Measurements from ENCODE around the gene ITGA2. TPM values are rescaled to one million over a fixed set of nuclear protein-coding genes. Genes with fewer than 3 reads are reported as not detected.
"Not testable (repeated sequence)": the region's sequence is repeated elsewhere in the genome, so short reads cannot be mapped to it uniquely, and the experiment has no call there.

The ITGA2 gene
- total RNA-seq, 3 donors from 2014 or later: 1.0 to 1.1 (median 1.1) TPM

- peak; percentile 65 to 66 for ATAC-seq
- Mint-ChIP-seq H3K9me3 (no peaks in the 10 kb centered on the region), H3K36me3 (ENCODE audit: insufficient read depth) (peaks cover 21% of the 10 kb centered on the region), H3K27me3 (ENCODE audit: low read depth) (no peaks in the 10 kb centered on the region), H3K4me1 (ENCODE audit: low read depth) (peaks cover 4% of the 10 kb centered on the region), H3K4me3 (no peak overlapping the region)
- DNase-seq: peak; percentile 62
These were observed 106.9 kb downstream of the ITGA2 start for GRCh38 chr5:53095931-53096525.

DNA sequence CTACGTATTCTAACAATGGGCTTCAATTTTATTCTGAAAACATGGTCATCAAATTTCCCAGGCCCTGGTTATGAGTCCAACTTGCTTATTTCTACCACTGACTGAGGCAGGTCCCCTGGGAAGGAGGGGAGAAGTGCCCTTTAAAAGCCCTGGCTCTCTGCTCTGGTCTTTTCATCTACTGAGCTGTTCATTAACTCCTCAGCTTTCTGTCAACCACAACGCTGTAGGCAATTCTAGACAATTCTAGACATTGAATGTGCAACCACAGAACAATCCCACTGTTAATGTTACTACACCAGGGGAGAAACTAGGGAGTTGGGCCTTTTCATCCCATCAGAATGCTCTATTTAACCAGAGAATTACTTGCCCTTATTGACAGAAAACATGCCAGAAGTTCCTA is 110.4 kb downstream of the ITGA2 start:
- no peak for ATAC-seq
- no peaks in the 10 kb centered on the region for H3K9me3 Mint-ChIP-seq
- DNase-seq: no peak
- no peak overlapping the region for H3K4me3 Mint-ChIP-seq
- H3K27me3 Mint-ChIP-seq (ENCODE audit: low read depth): no peaks in the 10 kb centered on the region
- peaks cover 33% of the 10 kb centered on the region for H3K36me3 Mint-ChIP-seq (ENCODE audit: insufficient read depth)
- H3K4me1 Mint-ChIP-seq (ENCODE audit: low read depth): peaks cover 10% of the 10 kb centered on the region

DNA sequence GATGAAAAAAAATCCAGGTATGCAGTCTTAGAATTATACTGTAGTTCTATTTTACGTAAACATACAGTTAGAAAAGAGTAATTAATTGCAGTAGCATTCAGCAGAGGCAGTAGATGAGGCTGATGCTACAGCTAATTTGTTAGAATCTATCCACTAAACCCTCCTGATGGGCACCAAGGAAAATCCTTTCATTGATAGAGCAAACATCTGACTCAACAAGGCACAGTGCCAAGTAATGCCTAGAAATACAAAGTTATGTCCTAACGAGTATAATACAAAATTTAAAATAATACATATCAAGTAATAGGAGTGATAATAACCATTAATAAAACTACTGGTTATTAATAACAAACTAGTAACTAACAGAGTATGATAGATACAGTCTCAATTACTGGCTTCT is 111.5 kb downstream of the ITGA2 start:
- H3K9me3 Mint-ChIP-seq: no peaks in the 10 kb centered on the region
- H3K27me3 Mint-ChIP-seq (ENCODE audit: low read depth): no peaks in the 10 kb centered on the region
- H3K4me3 Mint-ChIP-seq: no peak overlapping the region
- peaks cover 16% of the 10 kb centered on the region for H3K4me1 Mint-ChIP-seq (ENCODE audit: low read depth)
- no peak for DNase-seq
- no peak for ATAC-seq
- peaks cover 41% of the 10 kb centered on the region for H3K36me3 Mint-ChIP-seq (ENCODE audit: insufficient read depth)

DNA sequence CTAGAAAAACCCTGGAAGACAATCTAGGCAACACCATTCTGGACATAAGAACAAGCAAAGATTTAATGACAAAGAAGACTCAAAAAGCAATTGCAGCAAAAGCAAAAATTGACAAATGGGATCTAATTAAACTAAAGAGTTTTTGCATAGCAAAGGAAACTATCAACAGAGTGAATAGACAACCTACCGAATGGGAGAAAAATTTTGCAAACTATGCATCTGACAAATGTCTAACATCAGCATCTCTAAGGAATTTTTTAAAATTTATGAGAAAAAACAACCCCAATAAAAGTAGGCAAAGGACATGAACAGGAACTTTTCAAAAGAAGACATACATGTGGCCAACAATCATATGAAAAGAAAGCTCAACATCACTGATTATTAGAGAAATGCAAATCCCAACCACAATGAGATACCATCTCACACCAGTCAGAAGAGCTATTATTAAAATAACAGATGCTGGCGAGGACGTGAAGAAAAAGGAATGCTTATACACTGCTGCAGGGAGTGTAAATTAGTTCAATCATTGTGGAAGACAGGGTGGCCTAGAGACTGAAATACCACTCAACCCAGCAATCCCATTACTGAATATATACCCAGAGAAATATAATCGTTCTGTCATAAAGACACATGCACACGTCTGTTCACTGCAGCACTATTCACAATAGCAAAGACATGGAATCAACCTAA is 116.6 kb downstream of the ITGA2 start:
- Mint-ChIP-seq H3K4me3 (no peak overlapping the region), H3K36me3 (ENCODE audit: insufficient read depth) (peaks cover 28% of the 10 kb centered on the region), H3K4me1 (ENCODE audit: low read depth) (peaks cover 56% of the 10 kb centered on the region), H3K27me3 (ENCODE audit: low read depth) (no peaks in the 10 kb centered on the region), H3K9me3 (no peaks in the 10 kb centered on the region)
- DNase-seq (no peak), ATAC-seq (no peak)

DNA sequence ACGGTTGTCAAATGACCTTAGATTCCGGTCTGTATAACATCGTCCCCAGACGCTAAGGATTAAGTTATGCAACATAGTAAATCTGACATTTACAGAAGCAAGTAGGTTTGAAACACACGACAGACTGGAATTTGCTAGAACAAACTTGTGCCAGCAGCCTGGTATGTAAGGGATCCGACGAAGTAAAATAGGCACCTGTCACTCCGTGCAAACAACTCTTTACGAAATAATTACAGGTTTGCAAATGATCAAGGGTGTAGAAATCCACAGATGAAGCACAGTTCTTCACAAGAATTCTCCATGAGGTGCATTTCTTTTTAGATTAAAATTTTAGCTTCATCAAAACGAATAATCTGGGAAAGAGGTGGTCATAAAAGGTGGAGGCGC is 119.9 kb downstream of the ITGA2 start:
- peak overlapping the region; percentile 93 for H3K4me3 Mint-ChIP-seq
- H3K4me1 Mint-ChIP-seq (ENCODE audit: low read depth): peaks cover 52% of the 10 kb centered on the region
- peaks cover 16% of the 10 kb centered on the region for H3K36me3 Mint-ChIP-seq (ENCODE audit: insufficient read depth)
- no peaks in the 10 kb centered on the region for H3K9me3 Mint-ChIP-seq
- no peak for DNase-seq
- peak in 1 of 2 donors; percentile 11 for ATAC-seq
- H3K27me3 Mint-ChIP-seq (ENCODE audit: low read depth): no peaks in the 10 kb centered on the region

DNA sequence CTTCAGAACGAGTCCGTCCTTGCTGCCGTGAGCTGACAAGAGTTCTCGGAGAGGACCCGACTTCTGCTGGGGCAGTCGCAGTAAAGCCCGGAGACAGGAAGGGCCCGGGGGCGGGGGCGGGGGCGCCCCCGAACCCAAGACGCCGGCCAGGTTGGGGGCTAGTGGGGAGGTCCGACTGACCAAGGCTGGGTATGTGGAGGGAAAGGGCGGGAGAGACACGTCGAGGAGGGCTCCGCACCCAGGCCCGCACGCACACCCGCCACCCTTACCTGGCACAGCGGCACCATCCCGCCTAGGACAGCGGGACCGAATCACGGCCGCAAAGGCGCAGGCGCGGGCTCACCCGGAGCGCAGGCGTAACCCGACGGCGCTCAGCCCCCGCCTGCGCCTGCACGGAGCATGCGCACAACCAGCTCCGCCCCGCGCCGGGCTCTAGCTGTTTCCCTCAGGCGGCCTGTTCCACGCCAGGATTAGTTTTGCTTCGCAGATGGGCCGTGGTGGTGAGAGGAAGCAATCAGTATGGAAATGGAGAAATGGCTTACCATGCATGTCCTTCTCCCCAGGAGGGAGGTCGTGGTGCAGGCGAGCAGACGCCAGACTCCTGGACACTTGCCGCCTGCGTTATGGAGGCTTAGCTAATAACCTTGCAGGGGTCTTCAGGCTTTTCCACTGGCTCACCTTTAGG is 120.4 kb downstream of the ITGA2 start, which contains the start of gene MOCS2:
Gene MOCS2 (minus strand): TSS at position 315 of the 685 bp plus-strand sequence. CDS start 2,583 bp downstream, outside the sequence.
- peaks cover 52% of the 10 kb centered on the region for H3K4me1 Mint-ChIP-seq (ENCODE audit: low read depth)
- H3K9me3 Mint-ChIP-seq: no peaks in the 10 kb centered on the region
- no peaks in the 10 kb centered on the region for H3K27me3 Mint-ChIP-seq (ENCODE audit: low read depth)
- peaks cover 16% of the 10 kb centered on the region for H3K36me3 Mint-ChIP-seq (ENCODE audit: insufficient read depth)
- peak; percentile 98 to 99 for ATAC-seq
- H3K4me3 Mint-ChIP-seq: peak within 1 kb of the TSS; percentile 93
- peak; percentile 86 for DNase-seq

- Mint-ChIP-seq H3K27me3 (ENCODE audit: low read depth) (no peaks in the 10 kb centered on the region), H3K4me3 (peak overlapping the region; percentile 93), H3K4me1 (ENCODE audit: low read depth) (peaks cover 50% of the 10 kb centered on the region), H3K36me3 (ENCODE audit: insufficient read depth) (peaks cover 12% of the 10 kb centered on the region), H3K9me3 (no peaks in the 10 kb centered on the region)
- ATAC-seq: peak; percentile 5
- no peak for DNase-seq
These were observed 121.0 kb downstream of the ITGA2 start for GRCh38 chr5:53110156-53110555.

DNA sequence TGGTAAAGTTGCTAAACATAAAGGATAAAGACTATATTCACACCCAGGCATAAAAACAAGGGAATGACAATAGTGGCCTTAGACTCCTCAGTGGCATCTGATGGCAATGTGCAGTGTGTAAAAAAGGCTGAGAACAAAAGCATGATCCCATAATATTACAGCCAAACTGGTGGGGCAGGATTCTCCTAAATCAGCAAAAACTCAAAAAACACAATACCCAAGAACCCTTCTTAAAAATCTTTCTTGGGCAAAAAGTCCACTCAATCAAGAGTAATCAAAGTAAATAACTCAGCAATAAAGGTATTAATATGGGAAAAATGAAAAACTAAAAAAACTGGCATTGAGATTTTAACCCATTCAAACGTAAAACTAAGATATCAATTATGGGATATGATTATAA is 122.0 kb downstream of the ITGA2 start:
- DNase-seq (no peak), ATAC-seq (no peak)
- Mint-ChIP-seq H3K27me3 (ENCODE audit: low read depth) (no peaks in the 10 kb centered on the region), H3K4me3 (peak overlapping the region; percentile 93), H3K9me3 (no peaks in the 10 kb centered on the region), H3K4me1 (ENCODE audit: low read depth) (peaks cover 41% of the 10 kb centered on the region), H3K36me3 (ENCODE audit: insufficient read depth) (peaks cover 6% of the 10 kb centered on the region)

GRCh38 chr5:53112307-53112706 is 123.2 kb downstream of the ITGA2 start:
- H3K27me3 Mint-ChIP-seq (ENCODE audit: low read depth); H3K9me3 Mint-ChIP-seq; H3K4me3 Mint-ChIP-seq; DNase-seq; ATAC-seq; H3K36me3 Mint-ChIP-seq (ENCODE audit: insufficient read depth): not testable (repeated sequence)
- H3K4me1 Mint-ChIP-seq (ENCODE audit: low read depth): peaks cover 31% of the 10 kb centered on the region

GRCh38 chr5:53112909-53113308 is 123.8 kb downstream of the ITGA2 start:
- ATAC-seq (no peak), DNase-seq (no peak)
- Mint-ChIP-seq H3K4me3 (no peak overlapping the region), H3K36me3 (ENCODE audit: insufficient read depth) (no peaks in the 10 kb centered on the region), H3K9me3 (no peaks in the 10 kb centered on the region), H3K27me3 (ENCODE audit: low read depth) (no peaks in the 10 kb centered on the region), H3K4me1 (ENCODE audit: low read depth) (peaks cover 25% of the 10 kb centered on the region)

GRCh38 chr5:53113947-53114346 is 124.8 kb downstream of the ITGA2 start:
- DNase-seq (no peak), ATAC-seq (no peak)
- no peaks in the 10 kb centered on the region for H3K27me3 Mint-ChIP-seq (ENCODE audit: low read depth)
- H3K4me1 Mint-ChIP-seq (ENCODE audit: low read depth): peaks cover 17% of the 10 kb centered on the region
- no peaks in the 10 kb centered on the region for H3K36me3 Mint-ChIP-seq (ENCODE audit: insufficient read depth)
- no peak overlapping the region for H3K4me3 Mint-ChIP-seq
- H3K9me3 Mint-ChIP-seq: no peaks in the 10 kb centered on the region

DNA sequence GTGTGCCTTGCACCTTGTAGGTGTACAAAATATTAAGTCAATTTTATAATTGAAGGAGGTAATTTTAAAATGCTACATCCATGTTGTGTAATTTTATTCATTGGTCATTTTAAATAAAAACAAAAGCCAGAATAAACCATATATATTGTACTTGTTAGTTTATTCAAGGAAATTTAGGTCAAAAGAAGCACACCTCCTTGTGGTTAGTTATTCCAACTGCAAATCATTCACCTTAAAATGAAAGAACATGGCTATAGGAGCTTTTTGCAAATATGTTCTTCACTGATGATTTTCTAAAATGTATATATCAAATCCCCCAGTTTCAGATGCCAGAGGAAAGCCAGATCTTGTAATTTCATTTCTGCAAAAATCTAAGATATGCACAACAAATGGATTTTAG is 125.8 kb downstream of the ITGA2 start:
- Mint-ChIP-seq H3K36me3 (ENCODE audit: insufficient read depth) (no peaks in the 10 kb centered on the region), H3K9me3 (no peaks in the 10 kb centered on the region), H3K27me3 (ENCODE audit: low read depth) (no peaks in the 10 kb centered on the region), H3K4me1 (ENCODE audit: low read depth) (peaks cover 12% of the 10 kb centered on the region), H3K4me3 (no peak overlapping the region)
- DNase-seq (no peak), ATAC-seq (no peak)

- no peaks in the 10 kb centered on the region for H3K36me3 Mint-ChIP-seq (ENCODE audit: insufficient read depth)
- no peak overlapping the region for H3K4me3 Mint-ChIP-seq
- peaks cover 2% of the 10 kb centered on the region for H3K27me3 Mint-ChIP-seq (ENCODE audit: low read depth)
- H3K9me3 Mint-ChIP-seq: no peaks in the 10 kb centered on the region
- no peak for DNase-seq
- ATAC-seq: no peak
- H3K4me1 Mint-ChIP-seq (ENCODE audit: low read depth): no peaks in the 10 kb centered on the region
These were observed 127.4 kb downstream of the ITGA2 start for GRCh38 chr5:53116597-53116996.

DNA sequence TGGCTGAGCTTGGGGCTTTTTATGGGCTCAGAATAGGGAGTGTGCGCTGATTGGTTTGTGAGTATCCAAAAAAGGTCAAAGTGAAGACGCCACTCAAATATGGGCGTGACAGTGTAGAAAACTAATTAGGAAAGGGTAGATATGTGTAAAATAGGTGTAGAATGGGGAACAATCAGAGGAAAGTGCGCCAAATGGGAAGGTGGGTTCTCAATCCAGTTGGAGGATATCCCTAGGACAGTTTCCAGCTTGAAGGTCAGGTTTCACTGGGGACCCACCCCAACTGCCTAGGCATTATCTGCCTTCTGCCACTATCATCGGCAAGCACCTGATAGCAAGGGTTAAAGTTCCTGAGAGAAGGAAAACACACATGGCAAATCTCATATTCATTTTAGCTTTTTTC is 129.7 kb downstream of the ITGA2 start:
- peaks cover 2% of the 10 kb centered on the region for H3K27me3 Mint-ChIP-seq (ENCODE audit: low read depth)
- H3K4me1 Mint-ChIP-seq (ENCODE audit: low read depth): no peaks in the 10 kb centered on the region
- ATAC-seq: no peak
- no peak for DNase-seq
- no peaks in the 10 kb centered on the region for H3K9me3 Mint-ChIP-seq
- H3K36me3 Mint-ChIP-seq (ENCODE audit: insufficient read depth): no peaks in the 10 kb centered on the region
- no peak overlapping the region for H3K4me3 Mint-ChIP-seq

DNA sequence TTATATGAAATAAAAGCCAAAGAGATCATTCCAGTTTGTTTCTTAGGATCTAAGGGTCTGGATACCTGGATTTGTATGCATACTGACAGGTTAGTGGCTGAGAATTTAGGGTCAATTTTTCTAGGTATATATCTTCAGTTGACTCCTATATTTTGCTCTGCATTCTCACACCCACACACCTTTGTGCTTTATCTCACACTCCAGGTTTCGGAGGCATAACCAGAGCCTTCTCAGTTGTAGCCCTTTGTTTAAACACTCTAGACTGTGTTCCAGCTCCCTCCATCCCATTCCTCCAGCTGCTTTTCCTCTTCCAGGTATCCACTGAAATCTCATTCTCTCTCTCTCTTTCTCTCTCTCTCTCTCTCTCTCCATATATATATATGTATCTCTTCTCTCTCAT is 131.0 kb downstream of the ITGA2 start:
- Mint-ChIP-seq H3K27me3 (ENCODE audit: low read depth) (peaks cover 2% of the 10 kb centered on the region), H3K9me3 (no peaks in the 10 kb centered on the region), H3K4me3 (no peak overlapping the region), H3K36me3 (ENCODE audit: insufficient read depth) (no peaks in the 10 kb centered on the region), H3K4me1 (ENCODE audit: low read depth) (no peaks in the 10 kb centered on the region)
- no peak for ATAC-seq
- DNase-seq: no peak
